ENCODE results near the gene TUBA1C.

DNA sequence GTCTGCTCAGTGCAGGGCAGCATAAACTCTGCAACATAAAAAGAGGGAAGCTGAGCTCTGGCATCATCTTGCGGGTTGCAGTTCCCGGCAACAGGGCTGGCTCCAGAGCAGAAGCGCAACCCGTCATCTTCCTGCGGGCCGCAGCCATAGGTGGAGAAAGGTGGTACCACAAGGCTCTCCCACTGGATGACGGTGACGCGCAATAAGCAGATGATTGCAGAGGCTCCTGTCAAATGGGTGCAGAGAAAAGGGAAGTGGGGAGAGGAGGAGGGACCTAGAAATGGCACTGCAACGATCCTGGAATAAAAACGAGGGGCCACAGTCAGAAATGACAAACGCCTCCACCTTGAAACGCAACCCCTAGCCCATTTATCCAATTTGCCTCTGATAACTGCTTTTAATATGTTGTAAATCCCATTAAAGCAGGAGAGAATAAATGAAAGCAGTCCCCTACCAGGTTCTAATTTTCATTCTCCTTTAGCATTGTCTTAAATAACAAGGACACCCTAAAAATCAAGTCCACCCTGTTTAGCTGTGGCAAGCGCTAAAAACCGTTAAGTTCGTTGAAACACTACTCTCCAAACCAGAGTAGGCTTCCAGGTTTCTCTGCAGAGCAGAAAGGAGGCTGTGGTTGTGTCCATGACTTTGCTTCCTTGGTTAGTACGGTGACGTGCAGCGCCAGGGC is 30.9 kb upstream of the TUBA1C start:
- TF ChIP-seq POLR2A (IDR thresholded peaks at IDR 0.05) = no peak
- TF ChIP-seq, protein P1, sequence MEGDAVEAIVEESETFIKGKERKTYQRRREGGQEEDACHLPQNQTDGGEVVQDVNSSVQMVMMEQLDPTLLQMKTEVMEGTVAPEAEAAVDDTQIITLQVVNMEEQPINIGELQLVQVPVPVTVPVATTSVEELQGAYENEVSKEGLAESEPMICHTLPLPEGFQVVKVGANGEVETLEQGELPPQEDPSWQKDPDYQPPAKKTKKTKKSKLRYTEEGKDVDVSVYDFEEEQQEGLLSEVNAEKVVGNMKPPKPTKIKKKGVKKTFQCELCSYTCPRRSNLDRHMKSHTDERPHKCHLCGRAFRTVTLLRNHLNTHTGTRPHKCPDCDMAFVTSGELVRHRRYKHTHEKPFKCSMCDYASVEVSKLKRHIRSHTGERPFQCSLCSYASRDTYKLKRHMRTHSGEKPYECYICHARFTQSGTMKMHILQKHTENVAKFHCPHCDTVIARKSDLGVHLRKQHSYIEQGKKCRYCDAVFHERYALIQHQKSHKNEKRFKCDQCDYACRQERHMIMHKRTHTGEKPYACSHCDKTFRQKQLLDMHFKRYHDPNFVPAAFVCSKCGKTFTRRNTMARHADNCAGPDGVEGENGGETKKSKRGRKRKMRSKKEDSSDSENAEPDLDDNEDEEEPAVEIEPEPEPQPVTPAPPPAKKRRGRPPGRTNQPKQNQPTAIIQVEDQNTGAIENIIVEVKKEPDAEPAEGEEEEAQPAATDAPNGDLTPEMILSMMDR (IDR thresholded peaks at IDR 0.05) = no peak
